Stimulated activated CD4-positive, alpha-beta T cell treated with anti-CD3 and anti-CD28 coated beads, Interleukin-1b, Interleukin-23, amount 100 ng/mL, for 4 hours (primary cell): Measurements from ENCODE around the gene BTNL8.

Experiments
- DNase-seq, 2 donors: peaks; one replicate each; pipeline ENCODE4 v3.0.0-alpha.2; 2020; ENCODE audit warnings: low read depth in 2 of 2

The BTNL8 gene

GRCh38 chr5:180898621-180899246 is at the start of gene BTNL8:
Gene BTNL8, plus strand, starts transcription at chr5:180899159. Its CDS starts 152 bp downstream, at chr5:180899311.
- no peak for DNase-seq

GRCh38 chr5:180849827-180850226 is 49.1 kb upstream of the BTNL8 start:
- no peak for DNase-seq

- DNase-seq = no peak
These were observed 48.4 kb upstream of the BTNL8 start for GRCh38 chr5:180850434-180851078.

GRCh38 chr5:180852495-180852894 is 46.5 kb upstream of the BTNL8 start:
- DNase-seq = no peak

DNA sequence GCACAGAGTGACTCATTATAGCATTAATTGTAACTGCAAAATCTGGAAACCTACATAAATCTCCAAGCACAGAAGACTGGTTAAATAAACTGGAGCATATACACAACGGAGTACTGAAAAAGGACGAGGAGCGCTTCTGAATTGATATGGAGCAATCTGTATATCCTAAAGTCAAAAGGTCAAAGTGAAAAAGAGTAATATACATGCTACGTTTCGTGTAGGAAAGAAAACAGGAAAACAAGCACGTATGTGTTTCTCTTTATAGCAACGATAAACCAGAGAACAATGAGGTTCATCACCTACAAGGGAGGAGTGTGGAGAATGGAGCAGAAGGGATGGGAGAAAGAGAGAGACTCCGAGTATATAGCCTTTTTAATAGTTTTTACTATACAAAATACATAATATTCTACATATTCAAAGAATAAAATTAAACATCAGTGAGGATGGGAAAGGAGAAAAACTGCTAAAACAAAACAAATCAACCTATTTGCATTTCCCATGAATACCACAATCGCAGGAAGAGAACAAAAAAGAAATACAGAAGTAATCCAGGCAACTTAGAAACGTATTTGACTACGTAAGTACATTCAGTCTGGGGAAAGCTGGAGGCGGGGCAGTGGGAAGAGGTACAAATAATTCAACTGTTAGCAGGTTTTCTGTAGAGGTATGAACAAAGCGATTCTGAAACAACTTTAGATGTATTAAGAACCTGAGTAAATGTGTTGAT is 45.7 kb upstream of the BTNL8 start:
- DNase-seq = no peak

- DNase-seq = no peak
These were observed 45.1 kb upstream of the BTNL8 start for GRCh38 chr5:180853848-180854176.

DNA sequence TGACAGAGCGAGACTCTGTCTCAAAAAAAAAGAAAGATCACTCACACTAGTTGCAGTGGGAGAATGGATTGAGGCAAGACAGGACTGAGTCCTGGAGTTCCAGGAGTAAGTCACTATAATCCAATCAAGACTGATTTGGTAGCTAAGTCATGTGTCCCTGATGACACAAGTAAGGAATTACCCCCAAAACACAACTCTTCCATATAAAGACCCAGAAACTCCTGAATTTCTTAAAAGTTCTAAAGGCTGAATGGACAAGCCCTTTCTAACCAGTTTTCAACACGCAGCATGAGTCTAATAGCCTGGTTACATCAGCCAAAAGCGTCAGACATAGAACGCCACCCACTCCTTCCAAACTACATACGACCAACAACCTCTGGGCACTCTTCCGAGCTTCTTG is 40.4 kb upstream of the BTNL8 start:
- DNase-seq = no peak

GRCh38 chr5:180860273-180860886 is 38.6 kb upstream of the BTNL8 start:
- peak; percentile 13 to 31 for DNase-seq

DNA sequence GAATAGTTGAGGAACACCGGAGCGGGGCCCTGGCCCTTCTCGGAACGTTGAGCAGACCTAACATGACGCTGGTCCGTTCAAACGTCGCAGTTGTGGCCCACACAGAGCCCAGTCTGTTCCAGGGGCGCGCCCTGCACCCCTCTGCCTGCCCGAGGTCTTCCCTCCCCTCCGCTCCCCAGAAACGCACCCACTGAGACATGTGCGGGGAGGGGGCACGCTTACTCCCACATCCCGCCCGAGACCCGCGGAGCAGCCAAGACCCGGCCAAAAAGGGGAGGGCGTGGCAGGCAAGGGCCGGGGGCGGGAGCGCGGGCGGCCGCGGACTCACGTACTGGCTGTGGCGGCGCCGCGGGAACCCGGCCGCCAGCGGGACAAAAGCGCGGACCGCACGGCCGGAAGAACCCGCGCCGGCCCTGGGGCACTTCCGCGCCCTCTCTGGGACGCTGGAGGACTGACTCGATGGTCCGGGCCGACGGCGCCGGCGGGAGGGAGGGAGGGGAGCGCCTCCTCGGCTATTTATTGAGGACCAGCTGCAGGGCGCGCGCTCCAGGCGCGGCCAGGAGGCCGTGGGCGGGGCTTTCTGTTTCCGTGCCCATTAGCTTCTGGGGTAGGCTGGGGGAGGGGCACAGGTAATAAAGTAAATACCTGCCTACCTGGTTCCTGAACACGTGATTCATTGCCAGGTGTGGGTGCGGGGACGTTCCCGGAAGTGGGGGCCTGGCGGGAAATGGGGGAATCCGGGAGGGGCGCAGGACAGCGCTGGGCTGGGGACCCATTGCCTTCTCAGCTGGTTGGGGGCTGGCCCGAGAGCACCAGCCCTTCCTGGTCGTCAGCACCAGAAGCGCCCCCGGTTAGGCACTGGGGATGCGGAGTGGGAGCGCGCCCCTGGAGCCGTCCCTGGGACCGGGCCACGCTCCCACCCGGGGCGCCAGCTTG is 37.8 kb upstream of the BTNL8 start, which contains the start of gene ZFP62:
TSS of gene ZFP62 (minus strand) at position 390 of the 936 bp plus-strand sequence. CDS start at position 333, 57 bp downstream.
- peak; percentile 76 to 82 for DNase-seq

GRCh38 chr5:180862645-180863044 is 36.3 kb upstream of the BTNL8 start:
- no peak for DNase-seq

- no peak for DNase-seq
These were observed 32.8 kb upstream of the BTNL8 start for GRCh38 chr5:180865981-180866695.

- no peak for DNase-seq
These were observed 32.0 kb upstream of the BTNL8 start for GRCh38 chr5:180866985-180867384.

DNA sequence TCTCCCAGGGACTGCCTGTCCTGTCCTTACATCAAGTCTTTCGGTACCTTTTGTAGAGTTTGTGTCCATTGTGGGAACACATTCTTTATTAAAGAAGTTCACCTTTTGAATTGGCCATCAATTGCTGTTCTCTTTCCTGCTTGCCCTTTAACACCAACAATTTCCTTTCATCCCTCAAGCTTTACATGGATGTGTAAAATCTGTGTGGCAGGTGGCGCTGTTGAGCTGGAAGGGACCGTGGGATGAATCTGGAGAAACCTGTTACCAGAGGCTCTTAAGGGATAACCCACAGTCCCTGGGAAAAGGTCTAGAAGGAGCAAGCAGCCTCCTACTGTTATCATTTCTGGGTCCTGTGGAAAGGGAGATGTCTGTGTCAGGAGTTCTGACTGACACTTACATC is 30.0 kb upstream of the BTNL8 start:
- DNase-seq = peak; percentile 52 to 56

- DNase-seq = no peak
These were observed 29.4 kb upstream of the BTNL8 start for GRCh38 chr5:180869587-180869986.

DNA sequence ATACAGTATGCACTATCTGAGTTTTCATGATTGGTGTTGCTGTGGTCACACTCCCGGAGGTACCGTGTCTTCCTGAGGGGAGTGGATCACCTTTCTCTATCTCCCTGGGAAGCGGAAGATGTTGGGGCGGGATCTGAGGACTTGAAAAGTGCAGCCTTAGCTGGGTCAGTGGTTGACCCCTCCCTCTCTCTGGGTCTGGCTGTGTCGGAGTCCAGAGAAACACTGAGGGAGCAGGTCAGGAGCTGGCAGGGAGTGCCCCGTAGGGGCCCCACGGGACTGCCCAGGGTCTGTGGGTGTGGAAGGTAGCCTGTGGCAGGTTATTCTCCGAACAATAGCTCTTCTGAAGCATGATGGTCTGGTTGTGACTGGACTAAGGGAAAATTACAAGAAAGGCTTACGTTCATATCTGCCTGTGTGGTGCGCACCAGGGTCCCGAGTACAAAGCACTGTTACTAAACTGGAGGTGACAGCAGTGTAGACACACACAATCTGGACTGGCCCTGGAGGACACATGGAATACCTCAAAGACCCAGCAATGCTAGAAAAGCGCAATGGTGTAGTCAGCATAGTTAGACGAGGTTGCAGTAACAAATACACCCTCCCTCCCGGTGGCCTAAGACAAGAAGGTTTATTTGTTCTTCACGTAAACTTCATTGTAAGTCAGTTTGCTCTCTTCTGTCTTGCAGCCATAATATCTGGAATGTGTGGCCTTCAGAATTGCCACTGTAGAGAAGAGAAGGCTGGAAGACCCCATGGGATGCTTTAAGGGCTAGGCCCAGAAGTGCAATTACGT is 28.5 kb upstream of the BTNL8 start:
- DNase-seq = no peak

- no peak for DNase-seq
These were observed 26.5 kb upstream of the BTNL8 start for GRCh38 chr5:180872419-180872818.

GRCh38 chr5:180873615-180874520 is 25.1 kb upstream of the BTNL8 start:
- DNase-seq = no peak

DNA sequence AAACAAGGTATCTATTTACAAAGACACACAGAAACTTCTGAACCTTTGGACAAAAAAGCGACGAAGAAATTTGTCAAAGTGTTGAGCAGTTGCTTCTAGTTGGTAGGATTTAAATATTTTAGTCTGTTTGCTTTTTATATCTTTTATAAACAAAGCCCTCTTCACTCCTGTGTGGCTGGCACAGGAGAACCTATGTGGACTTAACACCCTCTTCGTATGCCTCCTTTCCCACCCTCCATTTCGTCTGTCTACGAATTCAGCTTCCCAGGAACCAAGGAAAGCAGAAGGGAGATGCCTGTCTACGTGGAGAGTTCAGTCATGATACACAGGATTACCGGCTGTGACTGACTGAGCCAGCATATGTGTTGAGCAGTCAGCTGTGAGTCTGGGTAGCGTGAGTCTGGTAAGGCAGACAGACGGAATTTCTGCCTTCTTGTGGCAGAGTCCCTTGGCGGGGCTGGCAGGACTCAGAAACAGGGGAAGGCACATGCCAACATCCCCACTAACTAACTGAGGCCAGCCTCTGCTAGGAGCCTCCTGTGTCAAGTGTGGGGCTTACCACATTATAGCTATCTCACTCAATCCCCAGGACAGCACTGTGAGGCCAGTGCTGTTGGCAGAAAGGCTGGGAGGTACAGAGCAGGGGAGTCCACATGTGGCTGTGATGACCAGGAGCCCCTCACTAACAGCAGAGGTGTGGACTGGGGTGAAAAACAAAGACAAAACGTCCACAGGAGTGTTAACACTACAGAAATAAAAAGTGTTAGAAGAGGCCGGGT is 24.0 kb upstream of the BTNL8 start:
- DNase-seq = no peak
